Measurements from ENCODE around the gene LENG8.

LENG8 gene

DNA sequence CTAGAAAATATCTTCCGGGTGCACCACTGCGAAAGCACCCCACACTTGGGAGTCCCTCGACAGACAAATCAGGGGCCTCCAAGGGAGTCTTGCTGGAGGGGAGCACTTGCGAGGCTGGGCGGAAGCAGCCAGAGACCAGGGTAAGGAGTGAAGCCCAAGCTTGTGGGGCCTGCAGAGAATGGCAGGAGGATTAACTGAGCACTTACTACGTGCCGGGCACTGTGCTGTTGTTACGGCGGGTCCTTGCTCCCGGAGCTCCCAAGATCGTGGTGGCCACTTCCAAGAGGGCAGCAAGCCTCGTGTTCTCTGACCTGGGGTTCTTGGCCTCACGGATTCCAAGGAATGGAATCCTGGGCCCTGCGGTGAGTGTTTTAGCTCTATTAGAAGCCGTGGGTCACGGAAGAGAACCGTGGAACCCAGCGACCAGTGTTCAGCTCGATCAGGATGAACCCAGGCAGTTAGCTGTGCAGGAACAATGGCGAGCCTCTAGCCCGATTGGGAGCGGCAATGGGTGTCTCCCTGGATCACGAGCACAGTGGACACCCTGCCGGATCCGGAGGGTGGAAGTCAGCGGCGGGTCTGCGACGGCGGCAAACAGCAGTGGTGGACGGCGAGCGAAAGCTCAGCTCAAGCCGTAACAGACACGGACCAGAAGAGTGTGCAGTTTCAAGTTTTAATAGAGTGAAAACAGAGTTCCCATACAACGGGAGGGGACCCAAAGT is 24.2 kb upstream of the LENG8 start:
- DNase-seq (ENCODE audit: insufficient read length) (no peak), FAIRE-seq (no peak)
- no peak for TF ChIP-seq POLR2AphosphoS5 (IDR thresholded peaks at IDR 0.05; ENCODE audit: low read depth, low read length)
- no peak for TF ChIP-seq POLR2A (IDR thresholded peaks at IDR 0.05; ENCODE audit: low read depth, low read length)
- TF ChIP-seq TAF1 (IDR thresholded peaks at IDR 0.05; ENCODE audit: borderline replicate concordance, low read depth, low read length), result no peak

DNA sequence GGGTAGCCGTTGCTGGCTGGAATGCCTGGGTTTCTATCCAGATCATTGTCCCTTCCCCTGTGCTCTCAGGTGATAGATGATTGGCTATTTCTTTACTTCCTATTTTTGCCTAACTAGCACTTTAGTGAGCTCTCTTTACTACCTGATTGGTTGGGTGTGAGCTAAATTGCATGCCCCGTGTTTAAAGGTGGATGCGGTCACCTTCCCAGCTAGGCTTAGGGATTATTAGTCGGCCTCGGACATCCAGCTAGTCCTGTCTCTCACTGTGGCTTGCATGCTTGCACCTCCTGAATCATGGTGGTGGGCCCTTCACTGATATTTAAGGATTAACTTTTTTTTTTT is 23.6 kb upstream of the LENG8 start:
- no peak for DNase-seq (ENCODE audit: insufficient read length)
- FAIRE-seq, result no peak
- no peak for TF ChIP-seq POLR2A (IDR thresholded peaks at IDR 0.05; ENCODE audit: low read depth, low read length)
- no peak for TF ChIP-seq TAF1 (IDR thresholded peaks at IDR 0.05; ENCODE audit: borderline replicate concordance, low read depth, low read length)
- no peak for TF ChIP-seq POLR2AphosphoS5 (IDR thresholded peaks at IDR 0.05; ENCODE audit: low read depth, low read length)

DNA sequence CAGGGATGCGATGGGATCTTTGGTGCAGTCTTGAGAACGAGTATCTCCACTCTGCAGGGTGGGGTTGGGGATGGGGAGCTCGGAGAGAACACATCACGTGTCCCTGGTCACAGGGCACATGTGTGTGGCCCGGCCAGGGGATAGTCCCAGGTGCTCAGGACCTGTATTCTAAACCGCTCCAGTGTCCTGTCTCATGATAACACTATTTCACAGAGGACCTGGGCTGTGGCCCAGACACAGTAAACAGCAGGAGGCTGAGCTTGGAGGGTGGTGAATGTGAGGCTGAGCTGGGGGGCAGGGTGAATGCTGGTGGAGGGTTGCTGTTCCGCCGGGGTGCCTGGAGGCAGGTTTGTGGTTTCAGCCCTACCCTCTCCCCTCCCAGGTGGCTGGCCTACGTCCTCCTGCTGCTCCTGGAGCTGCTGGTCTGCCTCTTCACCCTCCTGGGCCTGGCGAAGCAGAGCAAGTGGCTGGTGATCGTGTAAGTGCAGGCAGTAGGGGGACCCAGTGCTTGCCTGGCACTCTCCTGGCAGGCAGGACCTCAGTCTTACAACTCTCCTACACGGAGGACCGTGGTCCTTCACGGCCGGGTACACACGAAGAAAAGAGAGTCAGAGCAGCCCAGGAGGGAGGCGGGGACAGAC is 22.6 kb upstream of the LENG8 start:
- DNase-seq (ENCODE audit: insufficient read length) (no peak), FAIRE-seq (no peak)
- TF ChIP-seq POLR2A (IDR thresholded peaks at IDR 0.05; ENCODE audit: low read depth, low read length) (no peak), POLR2AphosphoS5 (IDR thresholded peaks at IDR 0.05; ENCODE audit: low read depth, low read length) (no peak), TAF1 (IDR thresholded peaks at IDR 0.05; ENCODE audit: borderline replicate concordance, low read depth, low read length) (no peak)

DNA sequence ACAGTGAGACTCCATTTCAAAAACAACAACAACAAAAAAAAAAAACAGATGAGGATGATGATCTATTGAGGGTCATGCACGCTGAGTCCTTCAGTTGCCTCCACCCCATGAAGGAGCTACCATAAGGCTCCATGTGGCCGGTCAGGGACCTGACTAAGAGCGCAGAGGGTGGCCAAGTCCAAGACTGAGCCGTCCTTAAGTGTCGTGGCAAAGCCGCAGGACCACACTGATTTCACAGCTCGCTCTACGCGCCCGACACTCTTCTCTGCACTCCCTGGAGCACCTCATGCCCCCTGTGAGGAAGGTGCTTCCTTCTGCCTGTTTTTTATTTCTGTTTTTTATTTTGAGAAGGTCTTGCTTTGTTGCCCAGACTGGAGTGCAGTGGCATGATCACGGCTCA is 21.4 kb upstream of the LENG8 start:
- DNase-seq (ENCODE audit: insufficient read length), result no peak
- TF ChIP-seq POLR2AphosphoS5 (IDR thresholded peaks at IDR 0.05; ENCODE audit: low read depth, low read length) (no peak), POLR2A (IDR thresholded peaks at IDR 0.05; ENCODE audit: low read depth, low read length) (no peak), TAF1 (IDR thresholded peaks at IDR 0.05; ENCODE audit: borderline replicate concordance, low read depth, low read length) (no peak)
- no peak for FAIRE-seq

DNA sequence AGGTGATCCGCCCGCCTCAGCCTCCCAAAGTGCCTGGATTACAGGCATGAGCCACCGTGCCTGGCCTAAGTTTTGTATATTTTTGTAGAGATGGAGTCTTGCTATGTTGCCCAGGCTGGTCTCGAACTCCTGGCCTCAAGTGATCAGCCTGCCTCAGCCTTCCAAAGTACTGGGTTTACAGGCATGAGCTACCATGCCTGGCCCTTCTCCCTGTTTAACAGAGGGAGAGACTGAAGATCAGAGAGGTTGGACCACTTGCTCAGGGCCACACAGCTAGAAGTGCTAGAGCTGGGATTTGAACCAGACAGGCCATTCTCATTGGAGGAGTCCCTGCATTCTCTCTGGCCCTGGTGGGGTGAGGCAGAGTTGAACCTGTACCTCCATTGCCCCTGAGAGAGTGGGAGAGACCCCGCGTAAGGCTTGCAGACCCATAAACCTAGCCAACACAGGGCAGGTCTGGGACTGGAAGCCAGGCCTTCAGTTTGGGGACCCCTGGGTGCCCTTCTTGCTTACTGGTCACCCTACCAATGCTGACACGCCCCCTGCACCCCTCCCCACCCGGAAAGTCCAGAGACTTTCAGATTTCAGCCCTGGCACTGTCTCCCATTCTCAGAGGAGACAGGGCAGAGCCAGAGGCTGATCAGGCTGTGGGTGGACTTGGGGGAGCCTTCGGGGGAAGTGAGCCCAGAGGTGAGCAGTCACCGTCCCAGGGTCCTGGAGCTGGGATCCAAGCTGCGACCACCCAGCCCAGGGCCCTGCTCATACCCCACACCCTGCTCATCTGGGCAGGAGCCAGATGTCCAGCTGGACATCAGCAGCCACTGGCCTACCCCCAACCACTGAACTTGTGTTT is 20.4 kb upstream of the LENG8 start:
- FAIRE-seq (no peak), DNase-seq (ENCODE audit: insufficient read length) (peak; percentile 15)
- TF ChIP-seq TAF1 (IDR thresholded peaks at IDR 0.05; ENCODE audit: borderline replicate concordance, low read depth, low read length) (no peak), POLR2A (IDR thresholded peaks at IDR 0.05; ENCODE audit: low read depth, low read length) (no peak), POLR2AphosphoS5 (IDR thresholded peaks at IDR 0.05; ENCODE audit: low read depth, low read length) (no peak)

DNA sequence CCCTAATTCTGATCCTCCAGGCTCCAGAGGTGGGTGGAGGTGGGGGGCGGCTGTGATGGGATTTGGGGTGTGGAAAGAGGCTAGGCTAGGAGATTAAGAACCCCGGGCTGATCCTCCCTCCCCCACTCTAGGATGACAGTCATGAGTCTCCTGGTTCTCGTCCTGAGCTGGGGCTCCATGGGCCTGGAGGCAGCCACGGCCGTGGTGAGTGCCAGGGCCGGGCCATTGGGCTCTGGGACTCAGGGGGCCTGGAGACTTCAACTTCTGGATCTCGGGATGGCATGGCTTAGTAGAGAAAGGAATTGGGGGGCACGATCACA is 19.9 kb upstream of the LENG8 start:
- DNase-seq (ENCODE audit: insufficient read length) (no peak), FAIRE-seq (no peak)
- TF ChIP-seq POLR2A (IDR thresholded peaks at IDR 0.05; ENCODE audit: low read depth, low read length), result no peak
- TF ChIP-seq TAF1 (IDR thresholded peaks at IDR 0.05; ENCODE audit: borderline replicate concordance, low read depth, low read length), result no peak
- TF ChIP-seq POLR2AphosphoS5 (IDR thresholded peaks at IDR 0.05; ENCODE audit: low read depth, low read length), result no peak

DNA sequence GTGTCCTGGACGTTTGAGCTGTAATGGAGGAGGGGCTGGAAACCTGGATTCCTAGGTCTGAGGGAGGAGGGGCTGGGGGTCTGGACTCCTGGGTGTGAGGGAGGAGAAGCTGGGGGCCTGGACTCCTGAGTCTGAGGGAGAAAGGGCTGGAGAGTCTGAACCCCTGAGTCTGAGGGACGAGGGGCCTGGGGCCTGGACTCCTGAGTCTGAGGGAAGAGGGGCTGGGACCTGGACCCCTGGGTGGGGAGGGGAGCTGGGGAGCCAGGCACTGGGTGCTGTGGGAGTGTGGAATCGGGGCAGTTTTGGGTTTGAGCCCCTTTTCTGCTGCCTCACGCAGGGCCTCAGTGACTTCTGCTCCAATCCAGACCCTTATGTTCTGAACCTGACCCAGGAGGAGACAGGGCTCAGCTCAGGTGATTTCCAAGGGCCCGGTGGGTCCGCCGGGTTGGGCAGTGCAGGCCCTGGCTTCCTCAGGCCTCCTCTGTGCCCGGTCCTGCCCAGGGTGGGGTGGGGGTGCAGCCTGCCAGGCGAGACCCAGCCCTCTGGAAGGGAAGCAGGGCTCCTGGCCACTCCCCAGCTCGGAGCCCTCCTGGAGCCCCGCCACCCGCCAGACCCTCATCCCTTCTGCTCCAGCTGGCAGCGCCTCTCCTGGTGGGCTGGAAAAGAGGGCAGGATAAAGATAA is 19.3 kb upstream of the LENG8 start:
- TF ChIP-seq TAF1 (IDR thresholded peaks at IDR 0.05; ENCODE audit: borderline replicate concordance, low read depth, low read length), result no peak
- TF ChIP-seq POLR2A (IDR thresholded peaks at IDR 0.05; ENCODE audit: low read depth, low read length), result no peak
- no peak for TF ChIP-seq POLR2AphosphoS5 (IDR thresholded peaks at IDR 0.05; ENCODE audit: low read depth, low read length)
- peak; percentile 33 for DNase-seq (ENCODE audit: insufficient read length)
- FAIRE-seq, result no peak

DNA sequence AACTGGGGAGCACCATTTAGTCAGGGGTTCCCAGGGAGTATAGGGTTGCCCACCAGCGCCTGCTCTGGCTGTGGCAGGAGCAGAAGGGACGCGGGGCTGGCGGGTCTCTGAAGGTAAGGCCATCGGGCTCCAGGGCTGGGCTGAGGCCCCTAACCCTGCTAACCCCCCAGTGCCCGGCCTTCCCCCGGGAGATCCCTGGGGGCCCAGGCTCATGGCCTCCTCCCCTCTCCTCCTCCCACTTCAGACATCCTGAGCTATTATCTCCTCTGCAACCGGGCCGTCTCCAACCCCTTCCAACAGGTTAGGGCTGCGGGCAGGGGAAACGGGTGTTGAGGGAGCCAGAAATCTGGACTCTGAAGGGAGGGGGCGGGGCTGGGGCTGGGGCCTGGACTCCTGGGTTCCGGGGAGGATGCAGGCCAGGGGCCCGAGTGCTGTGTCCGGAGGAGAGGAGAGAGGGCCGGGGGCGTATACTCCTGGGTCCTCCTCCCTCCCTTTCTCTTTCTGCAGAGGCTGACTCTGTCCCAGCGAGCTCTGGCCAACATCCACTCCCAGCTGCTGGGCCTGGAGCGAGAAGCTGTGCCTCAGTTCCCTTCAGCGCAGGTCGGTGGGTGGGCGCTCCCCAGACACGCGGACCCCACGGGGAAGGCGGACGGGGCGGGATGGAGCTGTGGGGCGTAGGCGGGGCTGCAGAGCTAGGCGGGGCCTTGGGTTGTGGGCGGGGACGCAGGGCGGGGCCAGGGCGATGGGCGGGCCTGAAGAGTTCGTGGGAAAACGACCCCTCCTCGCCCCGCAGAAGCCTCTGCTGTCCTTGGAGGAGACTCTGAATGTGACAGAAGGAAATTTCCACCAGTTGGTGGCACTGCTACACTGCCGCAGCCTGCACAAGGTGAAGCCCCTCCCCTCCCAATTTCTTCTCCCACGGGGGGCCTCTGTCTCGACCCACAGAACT is 18.4 kb upstream of the LENG8 start:
- TF ChIP-seq TAF1 (IDR thresholded peaks at IDR 0.05; ENCODE audit: borderline replicate concordance, low read depth, low read length) (no peak), POLR2AphosphoS5 (IDR thresholded peaks at IDR 0.05; ENCODE audit: low read depth, low read length) (no peak), POLR2A (IDR thresholded peaks at IDR 0.05; ENCODE audit: low read depth, low read length) (no peak)
- no peak for FAIRE-seq
- DNase-seq (ENCODE audit: insufficient read length), result peak; percentile 56

DNA sequence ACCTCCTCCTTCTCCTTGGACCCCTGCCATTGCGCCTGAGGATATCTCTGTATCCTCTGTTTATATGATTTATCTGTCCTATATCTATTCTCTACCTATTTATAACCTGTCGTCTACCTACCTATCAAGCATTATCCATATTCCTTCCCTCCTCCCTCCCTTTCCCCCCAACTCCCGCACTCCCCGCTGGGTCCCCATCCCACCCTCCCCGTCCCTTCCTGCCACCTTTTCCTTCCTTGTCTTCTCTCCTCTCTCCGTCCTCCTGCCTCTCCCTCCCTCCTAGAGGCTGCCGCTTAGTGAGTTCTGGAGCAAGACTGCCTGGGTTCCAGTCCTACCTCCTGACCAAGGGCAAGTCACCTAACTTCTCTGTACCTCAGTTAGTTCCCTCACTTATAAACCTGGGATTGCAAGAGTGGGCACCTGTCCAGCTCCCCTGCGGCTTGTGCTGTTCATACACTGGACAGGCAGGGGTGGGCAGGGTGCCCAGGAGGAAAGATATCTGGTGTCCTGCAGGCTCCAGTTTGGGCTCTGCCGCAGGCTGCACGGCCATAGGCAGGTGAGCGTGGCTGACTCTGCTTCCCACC is 17.7 kb upstream of the LENG8 start:
- TF ChIP-seq TAF1 (IDR thresholded peaks at IDR 0.05; ENCODE audit: borderline replicate concordance, low read depth, low read length) (no peak), POLR2AphosphoS5 (IDR thresholded peaks at IDR 0.05; ENCODE audit: low read depth, low read length) (no peak), POLR2A (IDR thresholded peaks at IDR 0.05; ENCODE audit: low read depth, low read length) (no peak)
- no peak for FAIRE-seq
- no peak for DNase-seq (ENCODE audit: insufficient read length)

DNA sequence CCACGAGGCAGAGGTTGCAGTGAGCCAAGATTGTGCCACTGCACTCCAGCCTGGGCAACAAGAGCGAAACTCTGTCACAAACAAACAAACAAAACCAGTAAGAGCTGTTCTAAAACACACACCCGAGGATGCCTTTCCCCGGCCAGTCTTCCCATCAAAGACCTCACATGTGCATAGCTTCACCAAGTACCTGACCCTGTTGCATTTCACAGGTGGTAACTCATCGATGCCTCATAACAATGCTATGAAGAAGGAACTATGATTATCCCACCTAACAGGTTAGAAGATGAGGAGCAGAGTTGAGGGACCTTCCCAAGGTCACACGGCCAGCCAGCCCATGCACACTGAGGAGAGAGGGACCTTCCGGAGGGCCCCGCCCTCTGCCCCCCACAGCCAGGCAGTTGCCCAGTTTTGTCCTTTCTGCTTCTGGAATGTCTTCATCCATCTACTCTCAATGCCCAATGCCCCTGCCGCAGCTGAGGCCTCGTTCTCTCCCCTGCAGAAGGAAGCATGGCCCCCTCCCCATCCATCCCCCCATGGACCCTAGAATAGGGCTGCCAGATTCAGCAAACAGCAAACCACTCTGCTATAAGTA is 16.8 kb upstream of the LENG8 start:
- DNase-seq (ENCODE audit: insufficient read length), result no peak
- TF ChIP-seq TAF1 (IDR thresholded peaks at IDR 0.05; ENCODE audit: borderline replicate concordance, low read depth, low read length), result no peak
- no peak for TF ChIP-seq POLR2A (IDR thresholded peaks at IDR 0.05; ENCODE audit: low read depth, low read length)
- TF ChIP-seq POLR2AphosphoS5 (IDR thresholded peaks at IDR 0.05; ENCODE audit: low read depth, low read length), result no peak
- no peak for FAIRE-seq
